Muscle layer of colon (tissue), 2 donors: ENCODE results near the gene ZFYVE26.

Experiments
- H3K27ac ChIP-seq: one replicate; pipeline ENCODE4 v1.7.0; 2013; ENCODE audit warnings: low read depth, mild to moderate bottlenecking, low read length, moderate library complexity
- H3K27me3 ChIP-seq, 2 donors: one replicate each; pipeline ENCODE4 v1.7.0; 2013; ENCODE audit warnings: low read length in 2 of 2, mild to moderate bottlenecking in 2 of 2; ENCODE audit not compliant: insufficient read depth in 2 of 2, control insufficient read depth in 1 of 2
- H3K36me3 ChIP-seq: one replicate; pipeline ENCODE4 v1.7.0; 2013; ENCODE audit warnings: mild to moderate bottlenecking, low read length; ENCODE audit not compliant: insufficient read depth
- H3K4me1 ChIP-seq: one replicate; pipeline ENCODE4 v1.7.0; 2013; ENCODE audit warnings: mild to moderate bottlenecking, low read length; ENCODE audit not compliant: insufficient read depth
- H3K4me3 ChIP-seq, 2 donors: one replicate each; pipeline ENCODE4 v1.7.0; 2013; ENCODE audit warnings: low read length in 2 of 2, low read depth in 1 of 2, mild to moderate bottlenecking in 1 of 2, moderate library complexity in 1 of 2
- H3K9ac ChIP-seq: one replicate; pipeline ENCODE4 v1.7.0; 2013; ENCODE audit warnings: low read length
- H3K9me3 ChIP-seq: one replicate; pipeline ENCODE4 v1.7.0; 2013; ENCODE audit warnings: mild to moderate bottlenecking, low read length
- donor health status: abdominal sarcoma.
- donor health status: Adenocarcinoma of cecum.

ZFYVE26 gene

DNA sequence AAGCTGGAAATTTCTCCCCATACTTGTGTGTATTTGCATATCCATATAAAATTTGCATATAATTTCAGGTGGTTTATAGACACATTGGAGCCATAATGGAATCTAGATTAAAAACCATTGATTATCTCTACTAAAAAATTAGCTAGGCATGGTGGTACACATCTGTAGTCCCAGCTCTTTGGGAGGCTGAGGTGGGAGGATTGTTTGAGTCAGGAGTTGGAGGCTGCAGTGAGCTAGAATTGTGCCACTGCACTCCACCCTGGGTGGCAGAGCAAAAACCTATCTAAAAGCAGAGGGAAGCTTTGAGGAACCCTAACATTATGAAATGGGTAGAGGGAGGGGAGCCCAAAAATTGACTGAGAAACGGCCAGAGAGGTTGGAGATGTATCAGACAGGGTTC is 118.2 kb downstream of the ZFYVE26 start:
- Histone ChIP-seq H3K36me3 (no peaks in the 10 kb centered on the region), H3K4me1 (peaks cover 4% of the 10 kb centered on the region), H3K4me3 (no peak overlapping the region), H3K27ac (no peak overlapping the region), H3K9ac (no peak overlapping the region), H3K9me3 (no peaks in the 10 kb centered on the region), H3K27me3 (no peaks in the 10 kb centered on the region)

DNA sequence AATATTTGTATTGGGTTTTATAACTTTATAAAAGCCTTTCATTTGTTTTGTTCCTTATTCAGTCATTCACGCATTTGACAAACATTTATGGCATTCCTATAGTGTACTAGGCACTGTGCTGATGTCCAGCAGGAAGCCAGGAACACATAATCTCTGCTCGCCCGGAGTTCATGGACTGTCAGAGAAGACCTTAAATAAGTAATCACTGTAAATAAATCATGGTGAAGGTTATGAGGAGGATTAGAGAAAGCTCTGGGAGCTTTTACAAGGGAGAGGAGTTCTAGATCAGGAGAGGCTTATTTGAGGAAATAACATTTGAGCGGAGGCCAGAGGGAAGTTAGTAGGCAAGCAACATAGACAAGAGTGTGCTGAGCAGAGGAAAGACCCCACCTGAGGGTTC is 119.4 kb downstream of the ZFYVE26 start:
- Histone ChIP-seq H3K27me3 (no peaks in the 10 kb centered on the region), H3K27ac (no peak overlapping the region), H3K4me3 (no peak overlapping the region), H3K4me1 (peaks cover 4% of the 10 kb centered on the region), H3K36me3 (peaks cover 5% of the 10 kb centered on the region), H3K9ac (no peak overlapping the region), H3K9me3 (no peaks in the 10 kb centered on the region)
